Right lobe of liver (tissue), 4 donors: ENCODE measurements around the gene ADGRL2.

Experiments
- POLR2A ChIP-seq: fragments of 450-650 bp; IDR thresholded peaks from one replicate; pipeline ENCODE4 v1.6.1; 2017; ENCODE audit warnings: antibody characterized with exemption, mild to moderate bottlenecking
- TF ChIP-seq, protein P1 (sequence below), 4 donors: fragments of 200-600 bp in 3 of 4; fragments of 450-650 bp in 1 of 4; IDR thresholded peaks; one replicate each; pipeline versions ENCODE4 v1.5.1 to v1.8.0; 2016 to 2022; ENCODE audit warnings: antibody characterized with exemption in 4 of 4, mild to moderate bottlenecking in 2 of 4
- donor health status: DM: no; HTN: no; CAD: no.
- donor health status: DM: no; HTN: no; CAD: no.
- donor health status: DM: no; HTN: yes; CAD: no.

DNA sequence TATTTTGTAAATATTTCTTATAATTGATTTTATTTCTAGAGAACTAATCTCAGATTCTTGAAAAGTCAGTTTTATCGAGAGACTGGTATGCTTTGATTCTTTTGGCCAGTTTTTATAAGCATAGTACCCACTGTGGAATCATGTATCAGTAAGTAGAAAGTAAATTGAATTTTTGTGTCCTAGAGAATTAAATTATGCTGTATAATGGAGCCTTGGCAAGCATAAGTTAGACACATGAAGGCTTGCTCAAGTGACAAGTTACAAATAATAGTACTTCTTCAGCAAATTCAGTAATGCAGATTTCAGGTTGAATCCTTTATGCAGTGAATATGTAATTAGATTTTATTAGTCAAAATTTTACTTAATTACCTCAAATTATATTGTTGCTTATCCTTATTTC lies 40.1 kb downstream of the ADGRL2 start:
- no peak for TF ChIP-seq POLR2A
- TF ChIP-seq, protein P1, sequence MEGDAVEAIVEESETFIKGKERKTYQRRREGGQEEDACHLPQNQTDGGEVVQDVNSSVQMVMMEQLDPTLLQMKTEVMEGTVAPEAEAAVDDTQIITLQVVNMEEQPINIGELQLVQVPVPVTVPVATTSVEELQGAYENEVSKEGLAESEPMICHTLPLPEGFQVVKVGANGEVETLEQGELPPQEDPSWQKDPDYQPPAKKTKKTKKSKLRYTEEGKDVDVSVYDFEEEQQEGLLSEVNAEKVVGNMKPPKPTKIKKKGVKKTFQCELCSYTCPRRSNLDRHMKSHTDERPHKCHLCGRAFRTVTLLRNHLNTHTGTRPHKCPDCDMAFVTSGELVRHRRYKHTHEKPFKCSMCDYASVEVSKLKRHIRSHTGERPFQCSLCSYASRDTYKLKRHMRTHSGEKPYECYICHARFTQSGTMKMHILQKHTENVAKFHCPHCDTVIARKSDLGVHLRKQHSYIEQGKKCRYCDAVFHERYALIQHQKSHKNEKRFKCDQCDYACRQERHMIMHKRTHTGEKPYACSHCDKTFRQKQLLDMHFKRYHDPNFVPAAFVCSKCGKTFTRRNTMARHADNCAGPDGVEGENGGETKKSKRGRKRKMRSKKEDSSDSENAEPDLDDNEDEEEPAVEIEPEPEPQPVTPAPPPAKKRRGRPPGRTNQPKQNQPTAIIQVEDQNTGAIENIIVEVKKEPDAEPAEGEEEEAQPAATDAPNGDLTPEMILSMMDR (IDR thresholded peaks at IDR 0.05): no peak
